ENCODE measurements around the gene GPR162.

Gene GPR162

GRCh38 chr12:6788972-6789924 is 32.4 kb upstream of the GPR162 start, which contains the start of gene CD4:
Gene CD4 (plus strand): TSS chr12:6789528. CDS start chr12:6800139, 10,611 bp downstream.
- no peak for DNase-seq

GRCh38 chr12:6790496-6791150 is 31.0 kb upstream of the GPR162 start:
- no peak for DNase-seq

GRCh38 chr12:6791931-6792520 is 29.6 kb upstream of the GPR162 start:
- DNase-seq = no peak

- DNase-seq = no peak
Measured at GRCh38 chr12:6792522-6793201, 29.0 kb upstream of the GPR162 start.

GRCh38 chr12:6795088-6795487 is 26.5 kb upstream of the GPR162 start:
- no peak for DNase-seq

- no peak for DNase-seq
Measured at GRCh38 chr12:6796576-6796975, 25.0 kb upstream of the GPR162 start.

GRCh38 chr12:6799147-6799546 is 22.5 kb upstream of the GPR162 start:
- no peak for DNase-seq

GRCh38 chr12:6807170-6807569 is 14.5 kb upstream of the GPR162 start:
- no peak for DNase-seq

- DNase-seq = no peak
Measured at GRCh38 chr12:6809056-6809455, 12.6 kb upstream of the GPR162 start.

GRCh38 chr12:6810758-6811157 is 10.9 kb upstream of the GPR162 start:
- no peak for DNase-seq

GRCh38 chr12:6813363-6813762 is 8.3 kb upstream of the GPR162 start:
- no peak for DNase-seq

GRCh38 chr12:6816598-6816997 is 5.0 kb upstream of the GPR162 start:
- no peak for DNase-seq

- no peak for DNase-seq
Measured at GRCh38 chr12:6817098-6817497, 4.5 kb upstream of the GPR162 start.

- no peak for DNase-seq
Measured at GRCh38 chr12:6817662-6818157, 3.9 kb upstream of the GPR162 start.

GRCh38 chr12:6818222-6818621 is 3.4 kb upstream of the GPR162 start:
- no peak for DNase-seq

GRCh38 chr12:6818645-6819044 is 3.0 kb upstream of the GPR162 start:
- no peak for DNase-seq

GRCh38 chr12:6819106-6820030 is 2.3 kb upstream of the GPR162 start:
- no peak for DNase-seq

GRCh38 chr12:6820166-6820565 is 1.5 kb upstream of the GPR162 start:
- no peak for DNase-seq

GRCh38 chr12:6822426-6823135 is 960 bp downstream of the GPR162 start:
- DNase-seq = no peak

GRCh38 chr12:6823182-6824084 is 1.8 kb downstream of the GPR162 start:
- DNase-seq = no peak
